Ascending aorta (tissue), 2 donors: ENCODE data around the gene CD44. TPM values are rescaled to one million over a fixed set of nuclear protein-coding genes. Genes with fewer than 3 reads are reported as not detected.
A peak's percentile ranks its signal among the peaks of the same experiment; 100 is the strongest.

Experiments
- DNase-seq, 2 donors: peaks; one replicate each; pipeline ENCODE4 v3.0.0-alpha.2; 2019; ENCODE audit warnings: low spot score in 2 of 2
- H3K27ac ChIP-seq, 2 donors: fragments of 200-600 bp; sonication (generic); one replicate each; pipeline ENCODE4 v1.5.1; 2016 to 2017; ENCODE audit warnings: mild to moderate bottlenecking in 1 of 2
- H3K27me3 ChIP-seq: fragments of 200-600 bp; sonication (generic); one replicate; pipeline ENCODE4 v1.5.1; 2017
- H3K36me3 ChIP-seq, 2 donors: fragments of 200-600 bp; sonication (generic); one replicate each; pipeline ENCODE4 v1.5.1; 2016
- H3K4me1 ChIP-seq, 2 donors: fragments of 200-600 bp; sonication (generic); one replicate each; pipeline ENCODE4 v1.5.1; 2016 to 2017; ENCODE audit warnings: mild to moderate bottlenecking in 1 of 2
- H3K4me3 ChIP-seq, 2 donors: fragments of 200-600 bp; sonication (generic); one replicate each; pipeline ENCODE4 v1.5.1; 2016 to 2017; ENCODE audit warnings: mild to moderate bottlenecking in 1 of 2
- H3K9me3 ChIP-seq, 2 donors: fragments of 200-600 bp; sonication (generic); one replicate each; pipeline ENCODE4 v1.5.1; 2016
- intact Hi-C: fragments of 100-400 bp; cut with DNase I; formaldehyde crosslinking; loops from one replicate; pipeline ENCODE4 v1.15.1; 2023
- total RNA-seq: library from RNA; depleted of rRNA; stranded (reverse); fragments of >200 nt; gene quantifications from one replicate; pipeline ENCODE4 v1.1.0, GENCODE V29; 2016
- TF ChIP-seq, protein P1 (sequence below), 3 experiments: fragments of 200-600 bp in 2 of 3; fragments of 450-650 bp in 1 of 3; sonication (generic) in 2 of 3; IDR thresholded peaks; one replicate each; pipeline ENCODE4 v1.5.1; 2016 to 2019; ENCODE audit warnings: antibody characterized with exemption in 3 of 3, mild to moderate bottlenecking in 1 of 3, moderate library complexity in 1 of 3

The CD44 gene
- total RNA-seq, 1 donor from 2014 or later, result 188 TPM

DNA sequence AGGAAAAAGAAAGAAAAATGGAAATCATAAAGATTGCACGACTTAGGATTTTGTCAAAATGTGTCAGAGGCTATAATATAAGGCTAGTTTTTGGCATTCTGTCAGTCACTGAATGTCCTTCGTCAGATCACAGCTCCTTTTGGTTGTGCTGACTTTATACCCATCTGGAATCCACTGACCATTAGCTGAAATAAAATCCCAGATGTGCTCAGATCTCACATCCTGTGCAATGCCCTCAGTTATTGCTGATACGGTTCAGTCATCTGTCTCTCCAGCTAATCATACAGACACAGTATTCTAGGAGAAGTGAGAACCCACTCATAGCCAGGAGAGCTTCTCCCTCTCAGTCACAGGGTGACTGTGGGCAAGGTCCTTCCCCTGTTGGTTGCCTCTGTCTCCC is 11.5 kb downstream of the CD44 start:
- no peaks in the 10 kb centered on the region for H3K27me3 ChIP-seq
- TF ChIP-seq, protein P1, sequence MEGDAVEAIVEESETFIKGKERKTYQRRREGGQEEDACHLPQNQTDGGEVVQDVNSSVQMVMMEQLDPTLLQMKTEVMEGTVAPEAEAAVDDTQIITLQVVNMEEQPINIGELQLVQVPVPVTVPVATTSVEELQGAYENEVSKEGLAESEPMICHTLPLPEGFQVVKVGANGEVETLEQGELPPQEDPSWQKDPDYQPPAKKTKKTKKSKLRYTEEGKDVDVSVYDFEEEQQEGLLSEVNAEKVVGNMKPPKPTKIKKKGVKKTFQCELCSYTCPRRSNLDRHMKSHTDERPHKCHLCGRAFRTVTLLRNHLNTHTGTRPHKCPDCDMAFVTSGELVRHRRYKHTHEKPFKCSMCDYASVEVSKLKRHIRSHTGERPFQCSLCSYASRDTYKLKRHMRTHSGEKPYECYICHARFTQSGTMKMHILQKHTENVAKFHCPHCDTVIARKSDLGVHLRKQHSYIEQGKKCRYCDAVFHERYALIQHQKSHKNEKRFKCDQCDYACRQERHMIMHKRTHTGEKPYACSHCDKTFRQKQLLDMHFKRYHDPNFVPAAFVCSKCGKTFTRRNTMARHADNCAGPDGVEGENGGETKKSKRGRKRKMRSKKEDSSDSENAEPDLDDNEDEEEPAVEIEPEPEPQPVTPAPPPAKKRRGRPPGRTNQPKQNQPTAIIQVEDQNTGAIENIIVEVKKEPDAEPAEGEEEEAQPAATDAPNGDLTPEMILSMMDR (IDR thresholded peaks at IDR 0.05), result no peak
- no peak overlapping the region for H3K4me3 ChIP-seq
- no peak for DNase-seq
- peaks cover 0 to 3% of the 10 kb centered on the region in 2 donors for H3K36me3 ChIP-seq
- peaks cover 0 to 36% of the 10 kb centered on the region in 2 donors for H3K4me1 ChIP-seq
- peak overlapping the region; percentile 13 to 56 for H3K27ac ChIP-seq
- intact Hi-C loops, result no loop called here
- no peaks in the 10 kb centered on the region for H3K9me3 ChIP-seq

GRCh38 chr11:35151241-35151640 is 12.3 kb downstream of the CD44 start:
- H3K27me3 ChIP-seq, result no peaks in the 10 kb centered on the region
- peaks cover 0 to 31% of the 10 kb centered on the region in 2 donors for H3K4me1 ChIP-seq
- H3K36me3 ChIP-seq, result peaks cover 0 to 3% of the 10 kb centered on the region in 2 donors
- H3K9me3 ChIP-seq, result no peaks in the 10 kb centered on the region
- TF ChIP-seq, protein P1 (IDR thresholded peaks at IDR 0.05), result no peak
- DNase-seq, result no peak
- intact Hi-C loops, result no loop called here
- H3K4me3 ChIP-seq, result no peak overlapping the region
- H3K27ac ChIP-seq, result peak overlapping the region; percentile 45 to 56

GRCh38 chr11:35151683-35152280 is 12.8 kb downstream of the CD44 start:
- Histone ChIP-seq H3K4me1 (peaks cover 0 to 34% of the 10 kb centered on the region in 2 donors), H3K4me3 (no peak overlapping the region), H3K36me3 (peaks cover 0 to 3% of the 10 kb centered on the region in 2 donors), H3K9me3 (no peaks in the 10 kb centered on the region), H3K27me3 (no peaks in the 10 kb centered on the region), H3K27ac (peak overlapping the region; percentile 45 to 56)
- TF ChIP-seq, protein P1 (IDR thresholded peaks at IDR 0.05), result no peak
- intact Hi-C loops, result no loop called here
- no peak for DNase-seq

DNA sequence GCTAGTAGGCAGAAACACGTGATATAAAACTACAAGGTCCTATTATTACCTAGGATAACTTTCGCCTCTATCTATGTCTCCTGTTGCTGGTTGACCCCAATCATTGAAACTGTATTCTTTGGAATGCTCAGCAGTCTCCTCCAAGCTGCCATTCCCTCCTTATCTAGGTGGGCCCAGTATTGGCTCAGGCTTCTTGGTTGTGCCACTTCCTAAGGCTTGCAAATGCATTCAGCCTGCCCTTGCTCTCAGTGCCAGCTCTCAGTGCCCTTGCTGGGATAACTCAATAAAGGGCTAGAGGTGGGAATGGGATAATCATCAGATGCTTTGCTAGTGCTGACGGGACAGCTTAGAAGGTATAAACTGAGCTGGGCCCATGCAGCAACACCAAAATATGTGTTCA is 13.6 kb downstream of the CD44 start:
- no peak overlapping the region for H3K4me3 ChIP-seq
- peaks cover 0 to 3% of the 10 kb centered on the region in 2 donors for H3K36me3 ChIP-seq
- DNase-seq, result no peak
- intact Hi-C loops, result no loop called here
- TF ChIP-seq, protein P1 (IDR thresholded peaks at IDR 0.05), result no peak
- no peaks in the 10 kb centered on the region for H3K27me3 ChIP-seq
- peaks cover 0 to 33% of the 10 kb centered on the region in 2 donors for H3K4me1 ChIP-seq
- H3K9me3 ChIP-seq, result no peaks in the 10 kb centered on the region
- H3K27ac ChIP-seq, result peak overlapping the region in 1 of 2 donors; percentile 56

- intact Hi-C loops, result no loop called here
- TF ChIP-seq, protein P1 (IDR thresholded peaks at IDR 0.05), result no peak
- H3K36me3 ChIP-seq, result peaks cover 0 to 3% of the 10 kb centered on the region in 2 donors
- H3K4me1 ChIP-seq, result peaks cover 0 to 40% of the 10 kb centered on the region in 2 donors
- H3K27ac ChIP-seq, result peak overlapping the region in 1 of 2 donors; percentile 56
- DNase-seq, result no peak
- H3K9me3 ChIP-seq, result no peaks in the 10 kb centered on the region
- H3K4me3 ChIP-seq, result no peak overlapping the region
- no peaks in the 10 kb centered on the region for H3K27me3 ChIP-seq
These were observed 14.3 kb downstream of the CD44 start for GRCh38 chr11:35153280-35153679.
